MCF 10A (cell line): ENCODE results near the gene GATA5. TPM values are rescaled to one million over a fixed set of nuclear protein-coding genes. Genes with fewer than 3 reads are reported as not detected.

ENCODE experiments used
- BruUV-seq: library from RNA; stranded (reverse); fragments of 400-500 nt; replicated peaks from 2 replicates; lab custom pipeline; 2021; lab: Mats Ljungman, UMichigan
- CTCF ChIA-PET: fragments of 300-600 bp; sonication (Branson Sonifier 250); formaldehyde crosslinking; extraction: SDS; loops from one replicate; lab custom pipeline; 2021; ENCODE audit warnings: antibody characterized with exemption, inconsistent platforms; lab: Yijun Ruan, JAX
- POLR2A ChIA-PET: fragments of 300-600, 350-650 bp; sonication (Branson Sonifier 250); formaldehyde crosslinking; extraction: SDS; loops from one replicate; lab custom pipeline; 2020; ENCODE audit warnings: antibody characterized with exemption, inconsistent platforms; lab: Yijun Ruan, JAX
- DNase-seq: peaks from one replicate; pipeline ENCODE4 v3.0.0-alpha.2; 2018; ENCODE audit not compliant: unreplicated experiment
- H3K27ac Mint-ChIP-seq: one replicate; pipeline ENCODE4 v1.8.0; 2022; ENCODE audit warnings: mild to moderate bottlenecking, low read depth, mixed read lengths; ENCODE audit not compliant: unreplicated experiment
- H3K27me3 Mint-ChIP-seq: one replicate; pipeline ENCODE4 v1.8.0; 2022; ENCODE audit warnings: mixed read lengths; ENCODE audit not compliant: insufficient read depth, unreplicated experiment
- H3K36me3 Mint-ChIP-seq: one replicate; pipeline ENCODE4 v1.8.0; 2022; ENCODE audit warnings: mild to moderate bottlenecking, moderate library complexity, mixed read lengths; ENCODE audit not compliant: insufficient read depth, unreplicated experiment
- H3K4me1 Mint-ChIP-seq: one replicate; pipeline ENCODE4 v1.8.0; 2022; ENCODE audit warnings: mixed read lengths; ENCODE audit not compliant: insufficient read depth, unreplicated experiment
- H3K4me3 Mint-ChIP-seq: one replicate; pipeline ENCODE4 v1.8.0; 2022; ENCODE audit warnings: mild to moderate bottlenecking, moderate library complexity, mixed read lengths; ENCODE audit not compliant: unreplicated experiment
- H3K9me3 Mint-ChIP-seq: one replicate; pipeline ENCODE4 v1.8.0; 2022; ENCODE audit warnings: mixed read lengths; ENCODE audit not compliant: unreplicated experiment
- intact Hi-C: fragments of 100-400 bp; cut with micrococcal nuclease; formaldehyde crosslinking; loops from 2 replicates; pipeline ENCODE4 v1.14.1; 2022
- total RNA-seq: library from RNA; stranded (reverse); gene quantifications from 2 replicates; pipeline ENCODE4 v1.2.3, GENCODE V29; 2022
- TF ChIP-seq, protein P1 (sequence below): fragments of 200-600 bp; IDR thresholded peaks from one replicate; pipeline ENCODE4 v1.8.0; 2022; ENCODE audit warnings: antibody characterized with exemption, mild to moderate bottlenecking; ENCODE audit not compliant: unreplicated experiment

GATA5 gene
- total RNA-seq, 1 experiment from 2014 or later = not detected

GRCh38 chr20:62477669-62478455, 2.1 kb upstream of the GATA5 start:
- Mint-ChIP-seq H3K9me3 (no peaks in the 10 kb centered on the region), H3K27me3 (peaks cover 44% of the 10 kb centered on the region), H3K4me3 (no peak overlapping the region), H3K36me3 (no peaks in the 10 kb centered on the region), H3K4me1 (no peaks in the 10 kb centered on the region), H3K27ac (no peak overlapping the region)
- TF ChIP-seq, protein P1, sequence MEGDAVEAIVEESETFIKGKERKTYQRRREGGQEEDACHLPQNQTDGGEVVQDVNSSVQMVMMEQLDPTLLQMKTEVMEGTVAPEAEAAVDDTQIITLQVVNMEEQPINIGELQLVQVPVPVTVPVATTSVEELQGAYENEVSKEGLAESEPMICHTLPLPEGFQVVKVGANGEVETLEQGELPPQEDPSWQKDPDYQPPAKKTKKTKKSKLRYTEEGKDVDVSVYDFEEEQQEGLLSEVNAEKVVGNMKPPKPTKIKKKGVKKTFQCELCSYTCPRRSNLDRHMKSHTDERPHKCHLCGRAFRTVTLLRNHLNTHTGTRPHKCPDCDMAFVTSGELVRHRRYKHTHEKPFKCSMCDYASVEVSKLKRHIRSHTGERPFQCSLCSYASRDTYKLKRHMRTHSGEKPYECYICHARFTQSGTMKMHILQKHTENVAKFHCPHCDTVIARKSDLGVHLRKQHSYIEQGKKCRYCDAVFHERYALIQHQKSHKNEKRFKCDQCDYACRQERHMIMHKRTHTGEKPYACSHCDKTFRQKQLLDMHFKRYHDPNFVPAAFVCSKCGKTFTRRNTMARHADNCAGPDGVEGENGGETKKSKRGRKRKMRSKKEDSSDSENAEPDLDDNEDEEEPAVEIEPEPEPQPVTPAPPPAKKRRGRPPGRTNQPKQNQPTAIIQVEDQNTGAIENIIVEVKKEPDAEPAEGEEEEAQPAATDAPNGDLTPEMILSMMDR = no peak
- ChIA-PET CTCF (no interaction called here), POLR2A (interaction anchor here (0.7 kb wide), 1 partner anchor 1043 kb away, joined by 3 read pairs; no protein-coding TSS in a partner anchor)
- no peak for DNase-seq
- intact Hi-C loops = no loop called here
- BruUV-seq = no TSS peak

DNA sequence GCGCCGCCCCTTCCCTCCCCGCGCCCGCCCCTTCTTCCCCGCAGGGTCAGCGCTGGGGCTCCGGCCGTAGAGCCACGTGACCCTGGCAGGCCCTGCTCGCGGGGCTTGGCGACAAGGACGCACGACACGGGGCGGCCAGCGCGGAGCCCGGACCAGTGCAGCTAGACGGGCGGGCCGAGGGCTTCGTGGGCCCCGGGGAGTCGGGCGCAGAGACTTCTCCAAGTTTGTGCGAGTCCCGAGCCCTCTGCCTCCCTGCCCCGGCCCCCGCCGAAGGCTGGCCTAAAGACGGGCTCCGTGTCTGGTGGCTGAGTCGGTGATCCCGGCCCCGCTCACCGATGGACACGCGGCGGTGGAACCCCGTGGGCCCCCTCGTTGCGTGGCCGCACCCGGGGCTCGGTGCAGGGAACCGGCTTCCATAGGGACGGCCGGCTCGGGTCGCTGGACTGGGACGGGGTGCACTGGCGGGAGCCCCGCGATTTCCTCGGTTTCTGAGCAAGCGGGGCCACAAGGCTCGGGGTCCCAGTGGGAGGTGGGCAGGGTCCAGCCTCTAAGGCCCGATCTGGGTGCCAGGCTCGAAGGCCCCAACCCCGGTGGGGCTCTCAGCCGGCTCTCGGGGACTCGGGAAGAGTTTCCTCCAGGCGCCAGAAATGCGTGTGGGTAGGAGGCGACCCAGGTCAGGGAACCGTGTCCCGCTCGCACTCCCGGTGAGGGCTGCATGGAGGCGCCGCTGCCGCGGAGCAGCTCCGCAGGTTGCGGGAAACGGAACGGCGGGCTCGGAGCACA, 452 bp upstream of the GATA5 start:
- POLR2A ChIA-PET = no interaction called here

GRCh38 chr20:62475027-62475771, 596 bp downstream of the GATA5 start:
- ChIA-PET POLR2A (no interaction called here), CTCF (no interaction called here)
- no peak overlapping the region for H3K4me3 Mint-ChIP-seq
- intact Hi-C loops = no loop called here
- peaks cover 44% of the 10 kb centered on the region for H3K27me3 Mint-ChIP-seq
- BruUV-seq = no TSS peak
- no peak for DNase-seq
- TF ChIP-seq, protein P1 = no peak
- no peaks in the 10 kb centered on the region for H3K9me3 Mint-ChIP-seq
- H3K36me3 Mint-ChIP-seq = no peaks in the 10 kb centered on the region
- no peak overlapping the region for H3K27ac Mint-ChIP-seq
- H3K4me1 Mint-ChIP-seq = no peaks in the 10 kb centered on the region

More for the DNA sequence above, 452 bp upstream of the GATA5 start:
- H3K9me3 Mint-ChIP-seq = no peaks in the 10 kb centered on the region
- H3K27ac Mint-ChIP-seq = no peak overlapping the region
- CTCF ChIA-PET = no interaction called here
- no TSS peak for BruUV-seq
- H3K36me3 Mint-ChIP-seq = no peaks in the 10 kb centered on the region
- TF ChIP-seq, protein P1 = no peak
- H3K27me3 Mint-ChIP-seq = peaks cover 39% of the 10 kb centered on the region
- DNase-seq = no peak
- no peak overlapping the region for H3K4me3 Mint-ChIP-seq
- no peaks in the 10 kb centered on the region for H3K4me1 Mint-ChIP-seq
- intact Hi-C loops = no loop called here

DNA sequence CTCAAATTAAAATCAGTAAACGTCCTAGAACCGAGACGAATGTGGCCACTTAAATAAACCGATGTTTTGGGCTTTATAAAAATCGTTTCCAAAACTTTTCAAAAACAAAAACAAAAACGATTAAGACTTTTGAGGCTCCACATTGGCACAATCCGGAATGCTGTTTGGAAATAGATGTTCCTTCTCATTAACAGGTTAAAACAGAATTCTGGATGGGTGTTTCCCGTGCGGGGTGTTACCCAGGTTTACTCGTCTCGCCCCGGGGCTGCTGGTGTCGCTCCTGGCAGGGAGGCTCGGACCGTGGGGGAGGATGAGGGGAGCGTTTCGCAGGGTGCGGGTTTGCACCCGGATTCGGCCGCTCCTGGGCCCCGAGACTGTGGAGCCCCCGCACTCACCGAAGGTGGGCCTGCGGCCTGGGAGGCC, 1.2 kb downstream of the GATA5 start:
- CTCF ChIA-PET = no interaction called here
- H3K27ac Mint-ChIP-seq = no peak overlapping the region
- no peak for DNase-seq
- TF ChIP-seq, protein P1 = no peak
- POLR2A ChIA-PET = no interaction called here
- BruUV-seq = no TSS peak
- peaks cover 45% of the 10 kb centered on the region for H3K27me3 Mint-ChIP-seq
- no peaks in the 10 kb centered on the region for H3K9me3 Mint-ChIP-seq
- intact Hi-C loops = no loop called here
- no peak overlapping the region for H3K4me3 Mint-ChIP-seq
- H3K4me1 Mint-ChIP-seq = no peaks in the 10 kb centered on the region
- H3K36me3 Mint-ChIP-seq = no peaks in the 10 kb centered on the region
